H9 (cell line): ENCODE results near the gene DLX2. TPM values are rescaled to one million over a fixed set of nuclear protein-coding genes. Genes with fewer than 3 reads are reported as not detected.
A peak's percentile ranks its signal among the peaks of the same experiment; 100 is the strongest.

Source experiments
- DNase-seq: peaks from one replicate; pipeline ENCODE4 v3.0.0-alpha.2; 2017
- H2AFZ ChIP-seq: one replicate; pipeline ENCODE4 v1.6.1; 2013; ENCODE audit warnings: mild to moderate bottlenecking, low read length, control low read depth, moderate library complexity
- H2AK5ac ChIP-seq: 2 replicates; pipeline ENCODE4 v1.6.1; 2013; ENCODE audit warnings: low read length, control low read depth, mixed read lengths; ENCODE audit not compliant: insufficient read length
- H2BK120ac ChIP-seq: one replicate; pipeline ENCODE4 v1.6.1; 2013; ENCODE audit warnings: low read depth, mild to moderate bottlenecking, low read length, control low read depth, inconsistent platforms; ENCODE audit not compliant: poor library complexity, severe bottlenecking
- H2BK12ac ChIP-seq: 2 replicates; pipeline ENCODE4 v1.6.1; 2013; ENCODE audit warnings: low read length, control low read depth, mixed read lengths, low read depth; ENCODE audit not compliant: insufficient read length
- H2BK15ac ChIP-seq: 2 replicates; pipeline ENCODE4 v1.6.1; 2013; ENCODE audit warnings: low read depth, low read length, control low read depth
- H2BK20ac ChIP-seq: one replicate; pipeline ENCODE4 v1.6.1; 2013; ENCODE audit warnings: low read depth, mild to moderate bottlenecking, low read length, control low read depth, inconsistent platforms; ENCODE audit not compliant: poor library complexity, severe bottlenecking
- H2BK5ac ChIP-seq: 2 replicates; pipeline ENCODE4 v1.6.1; 2013; ENCODE audit warnings: low read length, control low read depth, mixed read lengths; ENCODE audit not compliant: insufficient read length
- H3K14ac ChIP-seq: 2 replicates; pipeline ENCODE4 v1.6.1; 2013; ENCODE audit warnings: low read length, control low read depth; ENCODE audit not compliant: insufficient read depth
- H3K18ac ChIP-seq: 2 replicates; pipeline ENCODE4 v1.6.1; 2013; ENCODE audit warnings: low read depth, mild to moderate bottlenecking, mixed read lengths, low read length, control low read depth; ENCODE audit not compliant: insufficient read length
- H3K23ac ChIP-seq: 2 replicates; pipeline ENCODE4 v1.6.1; 2013; ENCODE audit warnings: low read length, control low read depth, mixed read lengths, low read depth; ENCODE audit not compliant: insufficient read length
- H3K23me2 ChIP-seq: 2 replicates; pipeline ENCODE4 v1.6.1; 2013; ENCODE audit warnings: low read depth, mild to moderate bottlenecking, mixed read lengths, low read length, control low read depth; ENCODE audit not compliant: insufficient read length, poor library complexity, severe bottlenecking
- H3K27ac ChIP-seq: 2 replicates; pipeline ENCODE4 v1.5.1; 2013; ENCODE audit warnings: low read length, control low read depth, mixed read lengths, low read depth; ENCODE audit not compliant: insufficient read length
- H3K27me3 ChIP-seq: 2 replicates; pipeline ENCODE4 v1.6.1; 2013; ENCODE audit warnings: low read length, control low read depth, inconsistent platforms; ENCODE audit not compliant: insufficient read depth
- H3K4ac ChIP-seq: 2 replicates; pipeline ENCODE4 v1.6.1; 2013; ENCODE audit warnings: low read depth, mild to moderate bottlenecking, control low read depth, inconsistent platforms, low read length, moderate library complexity
- H3K4me1 ChIP-seq: 2 replicates; pipeline ENCODE4 v1.6.1; 2013; ENCODE audit warnings: low read length, control low read depth, inconsistent platforms; ENCODE audit not compliant: insufficient read depth
- H3K4me2 ChIP-seq: 2 replicates; pipeline ENCODE4 v1.6.1; 2013; ENCODE audit warnings: low read length, control low read depth, mixed read lengths; ENCODE audit not compliant: insufficient read length, insufficient read depth
- H3K56ac ChIP-seq: 2 replicates; pipeline ENCODE4 v1.6.1; 2013; ENCODE audit warnings: low read depth, mild to moderate bottlenecking, mixed read lengths, low read length, control low read depth; ENCODE audit not compliant: insufficient read length
- H3K79me1 ChIP-seq: 2 replicates; pipeline ENCODE4 v1.6.1; 2013; ENCODE audit warnings: low read depth, mild to moderate bottlenecking, moderate library complexity, low read length, control low read depth, inconsistent platforms; ENCODE audit not compliant: insufficient read depth, poor library complexity, severe bottlenecking
- H3K79me2 ChIP-seq: 2 replicates; pipeline ENCODE4 v1.6.1; 2013; ENCODE audit warnings: low read length, control low read depth, inconsistent platforms; ENCODE audit not compliant: insufficient read depth
- H3K9ac ChIP-seq: 2 replicates; pipeline ENCODE4 v1.6.1; 2013; ENCODE audit warnings: low read length, control low read depth, mixed read lengths; ENCODE audit not compliant: insufficient read length; ENCODE audit errors: extremely low read depth
- H3K9me3 ChIP-seq: one replicate; pipeline ENCODE4 v1.6.1; 2013; ENCODE audit warnings: low read depth, low read length, inconsistent platforms; ENCODE audit not compliant: control insufficient read depth
- H3T11ph ChIP-seq: one replicate; pipeline ENCODE4 v1.6.1; 2013; ENCODE audit warnings: mild to moderate bottlenecking, low read length, control low read depth, inconsistent platforms
- H4K20me1 ChIP-seq: one replicate; pipeline ENCODE4 v1.6.1; 2013; ENCODE audit not compliant: control insufficient read depth, insufficient read length, insufficient read depth
- H4K5ac ChIP-seq: 2 replicates; pipeline ENCODE4 v1.6.1; 2013; ENCODE audit warnings: low read depth, mild to moderate bottlenecking, mixed read lengths, low read length, control low read depth; ENCODE audit not compliant: insufficient read length
- H4K8ac ChIP-seq: replicated peaks from 2 replicates; pipeline ENCODE4 v1.6.1; 2013; ENCODE audit warnings: low read length, control low read depth, mixed read lengths, low read depth; ENCODE audit not compliant: insufficient read length
- H4K91ac ChIP-seq: 2 replicates; pipeline ENCODE4 v1.6.1; 2013; ENCODE audit warnings: low read depth, mild to moderate bottlenecking, moderate library complexity, mixed read lengths, low read length, control low read depth; ENCODE audit not compliant: insufficient read length
- H3K27ac Mint-ChIP-seq, 3 experiments: 2 replicates in 2 of 3; 3 replicates in 1 of 3; pipeline ENCODE4 v1.8.0; 2020 to 2021; ENCODE audit warnings: mixed read lengths in 3 of 3, mild to moderate bottlenecking in 1 of 3, moderate library complexity in 1 of 3
- H3K27me3 Mint-ChIP-seq: 2 replicates; pipeline ENCODE4 v1.8.0; 2021; ENCODE audit warnings: low read depth, mild to moderate bottlenecking, moderate library complexity, mixed read lengths
- H3K36me3 Mint-ChIP-seq, 3 experiments: 2 replicates in 2 of 3; 3 replicates in 1 of 3; pipeline ENCODE4 v1.8.0; 2020 to 2021; ENCODE audit warnings: low read depth in 3 of 3, mixed read lengths in 3 of 3; ENCODE audit not compliant: insufficient read depth in 1 of 3
- H3K4me1 Mint-ChIP-seq, 2 experiments: 2 replicates each; pipeline ENCODE4 v1.8.0; 2020; ENCODE audit warnings: mixed read lengths in 2 of 2
- H3K4me3 Mint-ChIP-seq, 2 experiments: 2 replicates in 1 of 2; 3 replicates in 1 of 2; pipeline ENCODE4 v1.8.0; 2020 to 2021; ENCODE audit warnings: mild to moderate bottlenecking in 2 of 2, mixed read lengths in 2 of 2, moderate library complexity in 1 of 2
- H3K9me3 Mint-ChIP-seq, 2 experiments: 2 replicates in 1 of 2; 3 replicates in 1 of 2; pipeline ENCODE4 v1.8.0; 2020; ENCODE audit warnings: mild to moderate bottlenecking in 2 of 2, mixed read lengths in 2 of 2, moderate library complexity in 1 of 2
- CTCF ChIP-seq: fragments of 200-600 bp; sonication (generic); conservative IDR thresholded peaks from 3 replicates; pipeline ENCODE4 v1.8.0; 2021; ENCODE audit warnings: antibody characterized with exemption, mild to moderate bottlenecking
- WGBS: extraction: QIAGEN DNeasy Blood & Tissue Kit; methylation state at CpG from one replicate; pipeline ENCODE4 v1.1.7; 2013; ENCODE audit warnings: missing lambda C conversion rate, low lambda C conversion rate, mixed read lengths; ENCODE audit not compliant: insufficient read length; ENCODE audit errors: extremely low coverage; 5-methylcytosine and 5-hydroxymethylcytosine counted together
- total RNA-seq: library from RNA; stranded (reverse); gene quantifications from 2 replicates; pipeline ENCODE4 v1.2.1, GENCODE V29; 2021

The DLX2 gene
- total RNA-seq, 1 experiment from 2014 or later, result not detected

DNA sequence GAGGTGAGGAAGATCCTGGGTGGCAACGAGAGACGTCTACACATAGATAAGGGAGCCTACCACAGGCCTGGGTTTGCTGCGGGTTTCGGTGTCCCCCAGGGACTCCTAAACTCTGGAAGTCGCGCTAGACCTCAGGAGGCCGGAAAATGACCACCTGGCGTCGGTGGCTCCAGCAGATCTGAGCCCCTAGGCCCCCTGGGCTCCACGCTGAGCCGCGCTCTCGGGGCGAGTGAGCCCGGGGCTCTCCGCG is 18.4 kb downstream of the DLX2 start:
- no peak for TF ChIP-seq CTCF
- H3K27me3 ChIP-seq, result peaks cover 90% of the 10 kb centered on the region
- H2BK120ac ChIP-seq, result no peak overlapping the region
- H4K20me1 ChIP-seq, result no peaks in the 10 kb centered on the region
- no peak overlapping the region for H2BK20ac ChIP-seq
- peaks cover 2% of the 10 kb centered on the region; the same call in 1 of the 2 replicates for H3K4me1 ChIP-seq
- no peak overlapping the region for H2AK5ac ChIP-seq
- no peak overlapping the region for H3K4ac ChIP-seq
- no peaks in the 10 kb centered on the region for H3K79me1 ChIP-seq
- peaks cover 16% of the 10 kb centered on the region for H3K23me2 ChIP-seq
- H3K9me3 Mint-ChIP-seq, result peaks cover 2 to 9% of the 10 kb centered on the region in 2 experiments; a peak in 3 of 5 replicates
- no peak for DNase-seq
- H3K23ac ChIP-seq, result no peak overlapping the region
- H2AFZ ChIP-seq, result no peak overlapping the region
- H3K4me3 Mint-ChIP-seq, result peak overlapping the region; percentile 62 to 95
- no peaks in the 10 kb centered on the region for H3K9me3 ChIP-seq
- H3K56ac ChIP-seq, result no peak overlapping the region
- H3K4me2 ChIP-seq, result peak overlapping the region; percentile 57
- H4K8ac ChIP-seq, result no peak overlapping the region
- H3K14ac ChIP-seq, result no peak overlapping the region
- H3K27ac ChIP-seq, result no peak overlapping the region
- no peaks in the 10 kb centered on the region for H3K79me2 ChIP-seq
- H3K18ac ChIP-seq, result no peak overlapping the region
- peaks cover 48 to 70% of the 10 kb centered on the region in 2 experiments for H3K4me1 Mint-ChIP-seq
- WGBS, result no CpG with 5 or more reads among the region's 17 CpGs
- no peak overlapping the region for H2BK5ac ChIP-seq
- no peak overlapping the region for H3K27ac Mint-ChIP-seq
- no peak overlapping the region for H4K5ac ChIP-seq
- H3T11ph ChIP-seq, result no peak overlapping the region
- H3K9ac ChIP-seq, result no peak overlapping the region
- H2BK15ac ChIP-seq, result no peak overlapping the region
- no peak overlapping the region for H2BK12ac ChIP-seq
- no peaks in the 10 kb centered on the region; a peak in 2 of 7 replicates for H3K36me3 Mint-ChIP-seq
- H3K27me3 Mint-ChIP-seq, result peaks cover 100% of the 10 kb centered on the region
- H4K91ac ChIP-seq, result no peak overlapping the region
